Activated CD4-positive, alpha-beta memory T cell treated with anti-CD3 and anti-CD28 coated beads, Interleukin-2, amount 10 ng/mL, durations not matched to agents 7 days and 5 days (primary cell): ENCODE data around the gene SLC25A5. TPM values are rescaled to one million over a fixed set of nuclear protein-coding genes. Genes with fewer than 3 reads are reported as not detected.

Source experiments
- total RNA-seq, 2 experiments: library from RNA; stranded (reverse); gene quantifications; one replicate each; pipeline ENCODE4 v1.2.3, GENCODE V29; 2021

SLC25A5 gene
- total RNA-seq, 2 experiments from 2014 or later, result 403 TPM

Other genes with a start within 250 kb of the SLC25A5 start
- gene PGRMC1, start 232.2 kb upstream of the SLC25A5 start, total RNA-seq, result 10 to 100 TPM; 30.5 to 30.9 TPM
- gene SLC25A43, start 69.1 kb upstream of the SLC25A5 start, total RNA-seq, result 1 to 10 TPM; 5.2 to 5.9 TPM
- 10 to 100 TPM; 17.7 to 17.9 TPM for gene STEEP1, start 97.0 kb downstream of the SLC25A5 start, total RNA-seq
- gene UBE2A, start 106.1 kb downstream of the SLC25A5 start, total RNA-seq, result 10 to 100 TPM; 76.2 to 79.6 TPM
- 10 to 100 TPM; 13.8 to 14.7 TPM for gene NKRF, start 138.0 kb downstream of the SLC25A5 start, total RNA-seq
- gene SEPTIN6, start 224.7 kb downstream of the SLC25A5 start, total RNA-seq, result 100 to 1,000 TPM; 214 to 219 TPM